Natural killer cell (primary cell): ENCODE measurements around the gene FKBP1A. TPM values are rescaled to one million over a fixed set of nuclear protein-coding genes. Genes with fewer than 3 reads are reported as not detected.
A peak's percentile ranks its signal among the peaks of the same experiment; 100 is the strongest.

ENCODE experiments used
- ATAC-seq, 3 donors: fragments of 150-1000 bp in 2 of 3; fragments of 200-7000 bp in 1 of 3; cut with Tn5 transposase; 1 replicate in 1 of 3; 2 replicates in 2 of 3; pipeline ENCODE4 v1.10.0; 2021; ENCODE audit warnings: mild to moderate bottlenecking in 2 of 3, moderate library complexity in 2 of 3
- DNase-seq, 2 donors: peaks; one replicate each; pipeline versions ENCODE4 v3.0.0 to v3.0.0-alpha.2; 2013 to 2021; ENCODE audit warnings: mixed read lengths in 1 of 2
- H3K27ac ChIP-seq: one replicate; pipeline ENCODE4 v1.5.1; 2013; ENCODE audit warnings: mild to moderate bottlenecking, low read length
- H3K27me3 ChIP-seq: one replicate; pipeline ENCODE4 v1.6.1; 2013; ENCODE audit warnings: low read length; ENCODE audit not compliant: control insufficient read depth, insufficient read depth
- H3K36me3 ChIP-seq: one replicate; pipeline ENCODE4 v1.6.1; 2013; ENCODE audit warnings: low read length; ENCODE audit not compliant: control insufficient read depth, insufficient read depth
- H3K4me1 ChIP-seq: one replicate; pipeline ENCODE4 v1.6.1; 2013; ENCODE audit warnings: low read length; ENCODE audit not compliant: control insufficient read depth, insufficient read depth
- H3K4me3 ChIP-seq: one replicate; pipeline ENCODE4 v1.5.1; 2013; ENCODE audit warnings: low read length
- H3K9me3 ChIP-seq: one replicate; pipeline ENCODE4 v1.6.1; 2013; ENCODE audit warnings: low read length; ENCODE audit not compliant: control insufficient read depth, insufficient read depth
- H3K27ac Mint-ChIP-seq, 2 donors: one replicate each; pipeline ENCODE4 v1.8.0; 2022; ENCODE audit warnings: mild to moderate bottlenecking in 2 of 2, mixed read lengths in 2 of 2, moderate library complexity in 1 of 2
- H3K27me3 Mint-ChIP-seq, 2 donors: one replicate each; pipeline ENCODE4 v1.8.0; 2022; ENCODE audit warnings: low read depth in 2 of 2, mixed read lengths in 2 of 2
- H3K36me3 Mint-ChIP-seq: one replicate; pipeline ENCODE4 v1.8.0; 2022; ENCODE audit warnings: mixed read lengths
- H3K4me1 Mint-ChIP-seq, 2 donors: one replicate each; pipeline ENCODE4 v1.8.0; 2022; ENCODE audit warnings: mixed read lengths in 2 of 2
- H3K4me3 Mint-ChIP-seq: one replicate; pipeline ENCODE4 v1.8.0; 2022; ENCODE audit warnings: mild to moderate bottlenecking, moderate library complexity, mixed read lengths
- H3K9me3 Mint-ChIP-seq, 2 donors: one replicate each; pipeline ENCODE4 v1.8.0; 2022; ENCODE audit warnings: mixed read lengths in 2 of 2
- CTCF ChIP-seq: fragments of 200-600 bp; IDR thresholded peaks from one replicate; pipeline ENCODE4 v1.8.0; 2022; ENCODE audit warnings: antibody characterized with exemption
- WGBS: methylation state at CpG from one replicate; pipeline ENCODE4 v1.1.7; 2013; ENCODE audit warnings: missing lambda C conversion rate; ENCODE audit not compliant: insufficient coverage; 5-methylcytosine and 5-hydroxymethylcytosine counted together
- intact Hi-C: fragments of 100-400 bp; cut with micrococcal nuclease; formaldehyde crosslinking; loops from one replicate; pipeline ENCODE4 v1.14.2; 2022
- total RNA-seq, 4 donors: library from RNA; stranded (reverse); fragments of 120-200 nt in 1 of 4; gene quantifications; one replicate each; pipeline versions ENCODE4 v1.2.3 to v1.2.4, GENCODE V29; 2013 to 2022

Gene FKBP1A
- total RNA-seq, 3 donors from 2014 or later (not counting 1 experiment from before 2014, with no cell fraction given): 74.6 to 76.4 (median 75.4) TPM

GRCh38 chr20:1423625-1424106, 30.8 kb upstream of the FKBP1A start:
- Mint-ChIP-seq H3K27ac (no peak overlapping the region), H3K27me3 (peaks cover 64 to 77% of the 10 kb centered on the region in 2 donors), H3K4me3 (no peak overlapping the region), H3K36me3 (peaks cover 21% of the 10 kb centered on the region), H3K4me1 (peaks cover 0 to 4% of the 10 kb centered on the region in 2 donors), H3K9me3 (peaks cover 4 to 7% of the 10 kb centered on the region in 2 donors)
- TF ChIP-seq CTCF: no peak
- intact Hi-C loops: no loop called here
- peaks cover 9% of the 10 kb centered on the region for H3K27me3 ChIP-seq
- ATAC-seq (peak in 1 of 3 donors; percentile 31), DNase-seq (peak in 1 of 2 donors; percentile 55)
- 80% methylated on average over 7 of the region's 7 CpGs for WGBS
- H3K4me1 ChIP-seq: no peaks in the 10 kb centered on the region
- no peaks in the 10 kb centered on the region for H3K36me3 ChIP-seq
- H3K4me3 ChIP-seq: no peak overlapping the region
- H3K27ac ChIP-seq: no peak overlapping the region
- peaks cover 4% of the 10 kb centered on the region for H3K9me3 ChIP-seq

- H3K4me3 Mint-ChIP-seq: no peak overlapping the region
- WGBS: 92% methylated on average over 6 of the region's 6 CpGs
- H3K36me3 ChIP-seq: no peaks in the 10 kb centered on the region
- ATAC-seq: no peak
- peaks cover 0 to 4% of the 10 kb centered on the region in 2 donors for H3K4me1 Mint-ChIP-seq
- peaks cover 65 to 80% of the 10 kb centered on the region in 2 donors for H3K27me3 Mint-ChIP-seq
- no peak overlapping the region for H3K4me3 ChIP-seq
- peaks cover 23% of the 10 kb centered on the region for H3K36me3 Mint-ChIP-seq
- no peak overlapping the region for H3K27ac Mint-ChIP-seq
- H3K9me3 ChIP-seq: peaks cover 8% of the 10 kb centered on the region
- H3K27ac ChIP-seq: no peak overlapping the region
- TF ChIP-seq CTCF: no peak
- H3K4me1 ChIP-seq: no peaks in the 10 kb centered on the region
- H3K9me3 Mint-ChIP-seq: peaks cover 4 to 7% of the 10 kb centered on the region in 2 donors
- DNase-seq: no peak
- intact Hi-C loops: no loop called here
- peaks cover 13% of the 10 kb centered on the region for H3K27me3 ChIP-seq
Observed at GRCh38 chr20:1423206-1423605, 30.4 kb upstream of the FKBP1A start.

- Mint-ChIP-seq H3K4me1 (peaks cover 0 to 4% of the 10 kb centered on the region in 2 donors), H3K9me3 (peaks cover 4 to 7% of the 10 kb centered on the region in 2 donors), H3K27me3 (peaks cover 70 to 85% of the 10 kb centered on the region in 2 donors), H3K36me3 (peaks cover 23% of the 10 kb centered on the region), H3K4me3 (no peak overlapping the region), H3K27ac (no peak overlapping the region)
- no peak overlapping the region for H3K4me3 ChIP-seq
- H3K9me3 ChIP-seq: peaks cover 8% of the 10 kb centered on the region
- H3K4me1 ChIP-seq: no peaks in the 10 kb centered on the region
- DNase-seq: no peak
- no peak overlapping the region for H3K27ac ChIP-seq
- intact Hi-C loops: no loop called here
- ATAC-seq: no peak
- no peaks in the 10 kb centered on the region for H3K36me3 ChIP-seq
- WGBS: 53% methylated on average over 3 of the region's 3 CpGs
- H3K27me3 ChIP-seq: peaks cover 14% of the 10 kb centered on the region
- no peak for TF ChIP-seq CTCF
Observed at GRCh38 chr20:1422753-1423152, 29.9 kb upstream of the FKBP1A start.

GRCh38 chr20:1420066-1420465, 27.2 kb upstream of the FKBP1A start:
- H3K27me3 ChIP-seq: peaks cover 13% of the 10 kb centered on the region
- DNase-seq (no peak), ATAC-seq (no peak)
- intact Hi-C loops: no loop called here
- Mint-ChIP-seq H3K4me1 (no peaks in the 10 kb centered on the region), H3K36me3 (peaks cover 23% of the 10 kb centered on the region), H3K27me3 (peaks cover 65 to 89% of the 10 kb centered on the region in 2 donors), H3K9me3 (peaks cover 4 to 7% of the 10 kb centered on the region in 2 donors), H3K4me3 (no peak overlapping the region), H3K27ac (no peak overlapping the region)
- TF ChIP-seq CTCF: no peak
- peaks cover 8% of the 10 kb centered on the region for H3K9me3 ChIP-seq
- WGBS: 78% methylated on average over 4 of the region's 4 CpGs
- no peak overlapping the region for H3K4me3 ChIP-seq
- H3K27ac ChIP-seq: no peak overlapping the region
- H3K36me3 ChIP-seq: no peaks in the 10 kb centered on the region
- no peaks in the 10 kb centered on the region for H3K4me1 ChIP-seq
